Measurements from ENCODE around the gene KLHL20. TPM values are rescaled to one million over a fixed set of nuclear protein-coding genes. Genes with fewer than 3 reads are reported as not detected.

KLHL20 gene
- total RNA-seq, 1 experiment from 2014 or later = 46.4 TPM

DNA sequence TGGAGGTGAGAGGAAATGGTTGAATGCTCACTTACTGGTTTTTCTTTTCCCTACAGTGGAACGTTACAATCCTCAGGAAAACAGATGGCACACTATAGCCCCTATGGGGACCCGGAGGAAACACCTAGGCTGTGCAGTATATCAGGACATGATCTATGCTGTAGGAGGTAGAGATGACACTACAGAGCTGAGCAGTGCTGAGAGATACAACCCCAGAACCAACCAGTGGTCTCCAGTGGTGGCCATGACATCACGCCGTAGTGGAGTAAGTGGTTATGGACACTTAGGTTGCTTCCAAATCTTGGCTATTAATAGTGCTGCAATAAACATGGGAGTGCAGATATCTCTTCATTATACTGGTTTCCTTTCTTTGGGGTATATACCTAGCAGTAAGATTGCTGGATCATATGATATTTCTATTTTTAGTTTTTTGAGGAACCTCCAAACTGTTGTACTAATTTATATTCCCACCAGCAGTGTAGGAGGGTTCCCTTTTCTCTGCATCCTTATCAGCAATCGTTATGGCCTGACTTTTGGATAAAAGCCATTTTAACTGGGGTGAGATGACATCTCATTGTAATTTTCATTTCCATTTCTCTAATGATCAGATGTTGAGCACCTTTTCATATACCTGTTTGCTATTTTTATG is 60.9 kb downstream of the KLHL20 start:
- no peak overlapping the region for H3K9ac ChIP-seq (ENCODE audit: low read length)
- H3K9me3 ChIP-seq (ENCODE audit: low read length) = peaks cover 8% of the 10 kb centered on the region; the same call in 1 of the 2 replicates
- H2AFZ ChIP-seq (ENCODE audit: low read length) = no peak overlapping the region
- no peaks in the 10 kb centered on the region for H3K79me2 ChIP-seq (ENCODE audit: low read length)
- no TSS peak for BruUV-seq (replicated peaks)
- no peaks in the 10 kb centered on the region for H4K20me1 ChIP-seq (ENCODE audit: low read length)
- H3F3A ChIP-seq (ENCODE audit: low read length, unreplicated experiment) = no peaks in the 10 kb centered on the region
- H3K36me3 ChIP-seq (ENCODE audit: low read depth, low read length) = peaks cover 46% of the 10 kb centered on the region
- no peak for TF ChIP-seq EZH2phosphoT487 (IDR thresholded peaks at IDR 0.05; ENCODE audit: borderline replicate concordance, low read length)
- TF ChIP-seq EZH2 (IDR thresholded peaks at IDR 0.05; ENCODE audit: low read length, unreplicated experiment) = no peak
- TF ChIP-seq, protein P1, sequence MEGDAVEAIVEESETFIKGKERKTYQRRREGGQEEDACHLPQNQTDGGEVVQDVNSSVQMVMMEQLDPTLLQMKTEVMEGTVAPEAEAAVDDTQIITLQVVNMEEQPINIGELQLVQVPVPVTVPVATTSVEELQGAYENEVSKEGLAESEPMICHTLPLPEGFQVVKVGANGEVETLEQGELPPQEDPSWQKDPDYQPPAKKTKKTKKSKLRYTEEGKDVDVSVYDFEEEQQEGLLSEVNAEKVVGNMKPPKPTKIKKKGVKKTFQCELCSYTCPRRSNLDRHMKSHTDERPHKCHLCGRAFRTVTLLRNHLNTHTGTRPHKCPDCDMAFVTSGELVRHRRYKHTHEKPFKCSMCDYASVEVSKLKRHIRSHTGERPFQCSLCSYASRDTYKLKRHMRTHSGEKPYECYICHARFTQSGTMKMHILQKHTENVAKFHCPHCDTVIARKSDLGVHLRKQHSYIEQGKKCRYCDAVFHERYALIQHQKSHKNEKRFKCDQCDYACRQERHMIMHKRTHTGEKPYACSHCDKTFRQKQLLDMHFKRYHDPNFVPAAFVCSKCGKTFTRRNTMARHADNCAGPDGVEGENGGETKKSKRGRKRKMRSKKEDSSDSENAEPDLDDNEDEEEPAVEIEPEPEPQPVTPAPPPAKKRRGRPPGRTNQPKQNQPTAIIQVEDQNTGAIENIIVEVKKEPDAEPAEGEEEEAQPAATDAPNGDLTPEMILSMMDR (conservative IDR thresholded peaks at IDR 0.05; ENCODE audit: low read depth, low read length) = no peak
- H3K27ac ChIP-seq (ENCODE audit: low read length) = no peak overlapping the region
- H3K27me3 ChIP-seq (ENCODE audit: low read length) = no peaks in the 10 kb centered on the region
- no peaks in the 10 kb centered on the region for H3K9me2 ChIP-seq (replicated peaks; ENCODE audit: low read length)
- CTCF ChIA-PET = no interaction called here
- DNase-seq (no peak), ATAC-seq (no peak)
- no peaks in the 10 kb centered on the region for H3K4me1 ChIP-seq (ENCODE audit: insufficient read depth, low read length)
- intact Hi-C loops (cut with micrococcal nuclease) = no loop called here
- no peak overlapping the region for H3K4me3 ChIP-seq (ENCODE audit: low read length)
- POLR2A ChIA-PET (ENCODE audit: unreplicated experiment) = no interaction called here
- H3K4me2 ChIP-seq (ENCODE audit: low read length) = no peak overlapping the region

DNA sequence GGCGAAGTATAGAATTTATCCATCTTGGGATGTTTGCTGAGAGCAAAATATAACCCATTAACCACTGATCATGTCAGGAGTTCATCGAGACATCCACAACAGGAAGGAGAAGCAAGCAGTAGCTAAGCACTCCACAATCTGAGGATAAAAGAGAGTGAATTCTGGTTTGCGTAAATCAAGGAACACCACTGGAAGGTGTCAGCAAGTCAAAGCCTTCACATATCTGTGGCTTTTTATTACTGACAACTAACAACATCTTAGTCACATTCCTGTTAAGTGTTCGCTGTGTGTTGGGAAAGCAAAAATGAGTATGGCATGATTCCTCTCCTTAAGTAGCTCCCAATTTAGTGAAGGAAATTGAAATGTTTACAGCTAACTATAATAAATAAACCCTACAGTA is 65.2 kb downstream of the KLHL20 start:
- intact Hi-C loops (cut with micrococcal nuclease) = no loop called here
- DNase-seq (no peak), ATAC-seq (no peak)
- Histone ChIP-seq H4K20me1 (ENCODE audit: low read length) (no peaks in the 10 kb centered on the region), H3K4me3 (ENCODE audit: low read length) (no peak overlapping the region), H3K4me1 (ENCODE audit: insufficient read depth, low read length) (no peaks in the 10 kb centered on the region), H3K4me2 (ENCODE audit: low read length) (no peak overlapping the region), H3K27me3 (ENCODE audit: low read length) (no peaks in the 10 kb centered on the region), H3K79me2 (ENCODE audit: low read length) (no peaks in the 10 kb centered on the region), H3F3A (ENCODE audit: low read length, unreplicated experiment) (no peaks in the 10 kb centered on the region), H3K9me2 (replicated peaks; ENCODE audit: low read length) (no peaks in the 10 kb centered on the region), H3K9me3 (ENCODE audit: low read length) (peaks cover 8% of the 10 kb centered on the region; the same call in 1 of the 2 replicates), H3K9ac (ENCODE audit: low read length) (no peak overlapping the region), H2AFZ (ENCODE audit: low read length) (no peak overlapping the region), H3K36me3 (ENCODE audit: low read depth, low read length) (peaks cover 74% of the 10 kb centered on the region), H3K27ac (ENCODE audit: low read length) (no peak overlapping the region)
- BruUV-seq (replicated peaks) = no TSS peak
- POLR2A ChIA-PET (ENCODE audit: unreplicated experiment) = interaction anchor here (0.7 kb wide), 1 partner anchor 30 kb away, joined by 3 read pairs; no protein-coding TSS in a partner anchor
- CTCF ChIA-PET = interaction anchor here (0.6 kb wide), 1 partner anchor 136 kb away, joined by 5 read pairs; no protein-coding TSS in a partner anchor
- TF ChIP-seq EZH2 (IDR thresholded peaks at IDR 0.05; ENCODE audit: low read length, unreplicated experiment) (no peak), EZH2phosphoT487 (IDR thresholded peaks at IDR 0.05; ENCODE audit: borderline replicate concordance, low read length) (no peak)
- TF ChIP-seq, protein P1 (conservative IDR thresholded peaks at IDR 0.05; ENCODE audit: low read depth, low read length) = no peak

DNA sequence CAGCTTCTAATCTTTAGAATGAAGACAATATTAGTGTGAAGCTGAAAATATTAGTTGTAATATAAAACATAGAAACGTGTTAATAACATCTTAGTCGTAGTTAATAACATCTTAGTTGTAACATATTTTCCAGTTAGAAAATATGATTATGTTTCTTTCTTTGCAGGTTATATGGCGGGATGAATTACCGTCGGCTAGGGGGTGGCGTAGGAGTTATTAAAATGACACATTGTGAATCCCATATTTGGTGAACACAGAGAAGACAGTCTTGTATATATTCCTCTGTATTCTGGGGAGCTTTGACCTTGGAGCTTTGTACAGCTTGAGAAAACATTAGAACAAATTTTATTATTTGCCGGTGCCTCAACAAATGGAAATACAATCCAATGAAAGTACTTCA is 70.2 kb downstream of the KLHL20 start:
- DNase-seq (no peak), ATAC-seq (no peak)
- Histone ChIP-seq H3K4me3 (ENCODE audit: low read length) (no peak overlapping the region), H2AFZ (ENCODE audit: low read length) (no peak overlapping the region), H3K79me2 (ENCODE audit: low read length) (no peaks in the 10 kb centered on the region), H3K4me1 (ENCODE audit: insufficient read depth, low read length) (no peaks in the 10 kb centered on the region), H3K27me3 (ENCODE audit: low read length) (no peaks in the 10 kb centered on the region), H3K9me3 (ENCODE audit: low read length) (no peaks in the 10 kb centered on the region), H3K4me2 (ENCODE audit: low read length) (no peak overlapping the region), H3K9ac (ENCODE audit: low read length) (no peak overlapping the region), H3K9me2 (replicated peaks; ENCODE audit: low read length) (no peaks in the 10 kb centered on the region), H3K36me3 (ENCODE audit: low read depth, low read length) (peaks cover 59% of the 10 kb centered on the region), H4K20me1 (ENCODE audit: low read length) (no peaks in the 10 kb centered on the region), H3K27ac (ENCODE audit: low read length) (no peak overlapping the region), H3F3A (ENCODE audit: low read length, unreplicated experiment) (peaks cover 7% of the 10 kb centered on the region)
- ChIA-PET CTCF (no interaction called here), POLR2A (ENCODE audit: unreplicated experiment) (no interaction called here)
- intact Hi-C loops (cut with micrococcal nuclease) = no loop called here
- no TSS peak for BruUV-seq (replicated peaks)
- TF ChIP-seq, protein P1 (conservative IDR thresholded peaks at IDR 0.05; ENCODE audit: low read depth, low read length) = no peak
- TF ChIP-seq EZH2phosphoT487 (IDR thresholded peaks at IDR 0.05; ENCODE audit: borderline replicate concordance, low read length) = no peak
- TF ChIP-seq EZH2 (IDR thresholded peaks at IDR 0.05; ENCODE audit: low read length, unreplicated experiment) = no peak
